ENCODE data around the gene FIBCD1. TPM values are rescaled to one million over a fixed set of nuclear protein-coding genes. Genes with fewer than 3 reads are reported as not detected.

FIBCD1 gene
- total RNA-seq, 1 experiment from 2014 or later = 6.6 TPM

DNA sequence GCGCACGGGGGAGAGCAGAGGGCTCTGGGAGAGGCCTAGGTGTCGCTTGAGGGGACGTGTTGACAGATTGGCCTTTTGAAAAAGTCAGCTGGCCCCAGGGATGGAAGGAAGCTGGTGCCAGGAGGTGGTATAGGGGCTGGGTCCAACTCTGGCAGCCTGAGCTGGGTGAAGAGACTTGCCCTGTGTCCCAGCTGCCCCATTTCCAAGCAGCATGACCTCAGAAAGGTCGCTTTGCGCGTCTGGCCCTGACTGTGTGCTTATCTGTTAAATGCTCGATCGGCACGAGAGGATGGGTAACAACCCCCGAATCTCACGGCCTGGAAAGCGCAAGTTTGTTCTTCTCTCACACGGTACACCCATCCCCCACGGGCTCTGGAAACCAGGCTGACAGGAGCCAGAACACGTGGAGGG, 38.8 kb upstream of the FIBCD1 start (continued):
- TF ChIP-seq, protein P1, sequence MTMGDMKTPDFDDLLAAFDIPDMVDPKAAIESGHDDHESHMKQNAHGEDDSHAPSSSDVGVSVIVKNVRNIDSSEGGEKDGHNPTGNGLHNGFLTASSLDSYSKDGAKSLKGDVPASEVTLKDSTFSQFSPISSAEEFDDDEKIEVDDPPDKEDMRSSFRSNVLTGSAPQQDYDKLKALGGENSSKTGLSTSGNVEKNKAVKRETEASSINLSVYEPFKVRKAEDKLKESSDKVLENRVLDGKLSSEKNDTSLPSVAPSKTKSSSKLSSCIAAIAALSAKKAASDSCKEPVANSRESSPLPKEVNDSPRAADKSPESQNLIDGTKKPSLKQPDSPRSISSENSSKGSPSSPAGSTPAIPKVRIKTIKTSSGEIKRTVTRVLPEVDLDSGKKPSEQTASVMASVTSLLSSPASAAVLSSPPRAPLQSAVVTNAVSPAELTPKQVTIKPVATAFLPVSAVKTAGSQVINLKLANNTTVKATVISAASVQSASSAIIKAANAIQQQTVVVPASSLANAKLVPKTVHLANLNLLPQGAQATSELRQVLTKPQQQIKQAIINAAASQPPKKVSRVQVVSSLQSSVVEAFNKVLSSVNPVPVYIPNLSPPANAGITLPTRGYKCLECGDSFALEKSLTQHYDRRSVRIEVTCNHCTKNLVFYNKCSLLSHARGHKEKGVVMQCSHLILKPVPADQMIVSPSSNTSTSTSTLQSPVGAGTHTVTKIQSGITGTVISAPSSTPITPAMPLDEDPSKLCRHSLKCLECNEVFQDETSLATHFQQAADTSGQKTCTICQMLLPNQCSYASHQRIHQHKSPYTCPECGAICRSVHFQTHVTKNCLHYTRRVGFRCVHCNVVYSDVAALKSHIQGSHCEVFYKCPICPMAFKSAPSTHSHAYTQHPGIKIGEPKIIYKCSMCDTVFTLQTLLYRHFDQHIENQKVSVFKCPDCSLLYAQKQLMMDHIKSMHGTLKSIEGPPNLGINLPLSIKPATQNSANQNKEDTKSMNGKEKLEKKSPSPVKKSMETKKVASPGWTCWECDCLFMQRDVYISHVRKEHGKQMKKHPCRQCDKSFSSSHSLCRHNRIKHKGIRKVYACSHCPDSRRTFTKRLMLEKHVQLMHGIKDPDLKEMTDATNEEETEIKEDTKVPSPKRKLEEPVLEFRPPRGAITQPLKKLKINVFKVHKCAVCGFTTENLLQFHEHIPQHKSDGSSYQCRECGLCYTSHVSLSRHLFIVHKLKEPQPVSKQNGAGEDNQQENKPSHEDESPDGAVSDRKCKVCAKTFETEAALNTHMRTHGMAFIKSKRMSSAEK (CRISPR knock-in tag; IDR thresholded peaks at IDR 0.05; ENCODE audit: borderline replicate concordance) = no peak
- TF ChIP-seq FOXJ3 (CRISPR knock-in tag; IDR thresholded peaks at IDR 0.05; ENCODE audit: borderline replicate concordance) = no peak
- no peak for TF ChIP-seq NR3C1 (CRISPR knock-in tag; conservative IDR thresholded peaks at IDR 0.05; ENCODE audit: low read depth)
- no peak for TF ChIP-seq CDX4 (CRISPR knock-in tag; IDR thresholded peaks at IDR 0.05; ENCODE audit: borderline replicate concordance)
- TF ChIP-seq ZNF416 (CRISPR knock-in tag; IDR thresholded peaks at IDR 0.05) = no peak
- no peak for TF ChIP-seq NFYB (CRISPR knock-in tag; conservative IDR thresholded peaks at IDR 0.05; ENCODE audit: low read depth)
- TF ChIP-seq, protein P2, sequence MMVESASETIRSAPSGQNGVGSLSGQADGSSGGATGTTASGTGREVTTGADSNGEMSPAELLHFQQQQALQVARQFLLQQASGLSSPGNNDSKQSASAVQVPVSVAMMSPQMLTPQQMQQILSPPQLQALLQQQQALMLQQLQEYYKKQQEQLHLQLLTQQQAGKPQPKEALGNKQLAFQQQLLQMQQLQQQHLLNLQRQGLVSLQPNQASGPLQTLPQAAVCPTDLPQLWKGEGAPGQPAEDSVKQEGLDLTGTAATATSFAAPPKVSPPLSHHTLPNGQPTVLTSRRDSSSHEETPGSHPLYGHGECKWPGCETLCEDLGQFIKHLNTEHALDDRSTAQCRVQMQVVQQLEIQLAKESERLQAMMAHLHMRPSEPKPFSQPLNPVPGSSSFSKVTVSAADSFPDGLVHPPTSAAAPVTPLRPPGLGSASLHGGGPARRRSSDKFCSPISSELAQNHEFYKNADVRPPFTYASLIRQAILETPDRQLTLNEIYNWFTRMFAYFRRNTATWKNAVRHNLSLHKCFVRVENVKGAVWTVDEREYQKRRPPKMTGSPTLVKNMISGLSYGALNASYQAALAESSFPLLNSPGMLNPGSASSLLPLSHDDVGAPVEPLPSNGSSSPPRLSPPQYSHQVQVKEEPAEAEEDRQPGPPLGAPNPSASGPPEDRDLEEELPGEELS (CRISPR knock-in tag; IDR thresholded peaks at IDR 0.05) = no peak
- TF ChIP-seq, protein P3, sequence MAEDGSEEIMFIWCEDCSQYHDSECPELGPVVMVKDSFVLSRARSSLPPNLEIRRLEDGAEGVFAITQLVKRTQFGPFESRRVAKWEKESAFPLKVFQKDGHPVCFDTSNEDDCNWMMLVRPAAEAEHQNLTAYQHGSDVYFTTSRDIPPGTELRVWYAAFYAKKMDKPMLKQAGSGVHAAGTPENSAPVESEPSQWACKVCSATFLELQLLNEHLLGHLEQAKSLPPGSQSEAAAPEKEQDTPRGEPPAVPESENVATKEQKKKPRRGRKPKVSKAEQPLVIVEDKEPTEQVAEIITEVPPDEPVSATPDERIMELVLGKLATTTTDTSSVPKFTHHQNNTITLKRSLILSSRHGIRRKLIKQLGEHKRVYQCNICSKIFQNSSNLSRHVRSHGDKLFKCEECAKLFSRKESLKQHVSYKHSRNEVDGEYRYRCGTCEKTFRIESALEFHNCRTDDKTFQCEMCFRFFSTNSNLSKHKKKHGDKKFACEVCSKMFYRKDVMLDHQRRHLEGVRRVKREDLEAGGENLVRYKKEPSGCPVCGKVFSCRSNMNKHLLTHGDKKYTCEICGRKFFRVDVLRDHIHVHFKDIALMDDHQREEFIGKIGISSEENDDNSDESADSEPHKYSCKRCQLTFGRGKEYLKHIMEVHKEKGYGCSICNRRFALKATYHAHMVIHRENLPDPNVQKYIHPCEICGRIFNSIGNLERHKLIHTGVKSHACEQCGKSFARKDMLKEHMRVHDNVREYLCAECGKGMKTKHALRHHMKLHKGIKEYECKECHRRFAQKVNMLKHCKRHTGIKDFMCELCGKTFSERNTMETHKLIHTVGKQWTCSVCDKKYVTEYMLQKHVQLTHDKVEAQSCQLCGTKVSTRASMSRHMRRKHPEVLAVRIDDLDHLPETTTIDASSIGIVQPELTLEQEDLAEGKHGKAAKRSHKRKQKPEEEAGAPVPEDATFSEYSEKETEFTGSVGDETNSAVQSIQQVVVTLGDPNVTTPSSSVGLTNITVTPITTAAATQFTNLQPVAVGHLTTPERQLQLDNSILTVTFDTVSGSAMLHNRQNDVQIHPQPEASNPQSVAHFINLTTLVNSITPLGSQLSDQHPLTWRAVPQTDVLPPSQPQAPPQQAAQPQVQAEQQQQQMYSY (CRISPR knock-in tag; IDR thresholded peaks at IDR 0.05) = no peak
- TF ChIP-seq GRHL2 (CRISPR knock-in tag; IDR thresholded peaks at IDR 0.05; ENCODE audit: insufficient replicate concordance, severe bottlenecking) = no peak
- TF ChIP-seq FOXK1 (CRISPR knock-in tag; IDR thresholded peaks at IDR 0.05) = no peak
- TF ChIP-seq FOXP1 (CRISPR knock-in tag; IDR thresholded peaks at IDR 0.05; ENCODE audit: borderline replicate concordance) = no peak
- TF ChIP-seq, protein P4, sequence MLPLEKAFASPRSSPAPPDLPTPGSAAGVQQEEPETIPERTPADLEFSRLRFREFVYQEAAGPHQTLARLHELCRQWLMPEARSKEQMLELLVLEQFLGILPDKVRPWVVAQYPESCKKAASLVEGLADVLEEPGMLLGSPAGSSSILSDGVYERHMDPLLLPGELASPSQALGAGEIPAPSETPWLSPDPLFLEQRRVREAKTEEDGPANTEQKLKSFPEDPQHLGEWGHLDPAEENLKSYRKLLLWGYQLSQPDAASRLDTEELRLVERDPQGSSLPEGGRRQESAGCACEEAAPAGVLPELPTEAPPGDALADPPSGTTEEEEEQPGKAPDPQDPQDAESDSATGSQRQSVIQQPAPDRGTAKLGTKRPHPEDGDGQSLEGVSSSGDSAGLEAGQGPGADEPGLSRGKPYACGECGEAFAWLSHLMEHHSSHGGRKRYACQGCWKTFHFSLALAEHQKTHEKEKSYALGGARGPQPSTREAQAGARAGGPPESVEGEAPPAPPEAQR (CRISPR knock-in tag; IDR thresholded peaks at IDR 0.05) = no peak
- TF ChIP-seq SMAD3 (CRISPR knock-in tag; IDR thresholded peaks at IDR 0.05; ENCODE audit: borderline replicate concordance) = no peak
- TF ChIP-seq ZNF138 (CRISPR knock-in tag; conservative IDR thresholded peaks at IDR 0.05) = no peak
